Neural progenitor cell (in vitro differentiated cells): Measurements from ENCODE around the gene RAB25. TPM values are rescaled to one million over a fixed set of nuclear protein-coding genes. Genes with fewer than 3 reads are reported as not detected.

ENCODE experiments used
- DNase-seq: peaks from one replicate; pipeline ENCODE4 v3.0.0-alpha.2; 2016; ENCODE audit warnings: low spot score
- H2AFZ ChIP-seq: fragments of 200-600 bp; sonication (generic); replicated peaks from 2 replicates; pipeline ENCODE4 v1.6.1; 2016; ENCODE audit warnings: antibody characterized with exemption
- H3F3A ChIP-seq: fragments of 200-600 bp; sonication (generic); 2 replicates; pipeline ENCODE4 v1.6.1; 2016; ENCODE audit warnings: antibody characterized with exemption, low read depth
- H3K27ac ChIP-seq: fragments of 200-600 bp; sonication (generic); 2 replicates; pipeline ENCODE4 v1.5.1; 2016; ENCODE audit warnings: mild to moderate bottlenecking
- H3K27me3 ChIP-seq: fragments of 200-600 bp; sonication (generic); 2 replicates; pipeline ENCODE4 v1.6.1; 2016; ENCODE audit warnings: mild to moderate bottlenecking, moderate library complexity
- H3K36me3 ChIP-seq: fragments of 200-600 bp; sonication (generic); 2 replicates; pipeline ENCODE4 v1.5.1; 2016
- H3K4me1 ChIP-seq: fragments of 200-600 bp; sonication (generic); 2 replicates; pipeline ENCODE4 v1.6.1; 2016; ENCODE audit warnings: mixed run types
- H3K4me2 ChIP-seq: fragments of 200-600 bp; sonication (generic); 2 replicates; pipeline ENCODE4 v1.6.1; 2016
- H3K4me3 ChIP-seq: fragments of 200-600 bp; sonication (generic); 2 replicates; pipeline ENCODE4 v1.5.1; 2016
- H3K79me2 ChIP-seq: fragments of 200-600 bp; sonication (generic); 2 replicates; pipeline ENCODE4 v1.6.1; 2016; ENCODE audit warnings: low read depth
- H3K9ac ChIP-seq: fragments of 200-600 bp; sonication (generic); 2 replicates; pipeline ENCODE4 v1.6.1; 2016
- H3K9me3 ChIP-seq: fragments of 200-600 bp; sonication (generic); 2 replicates; pipeline ENCODE4 v1.5.1; 2016; ENCODE audit warnings: low read depth
- H4K20me1 ChIP-seq: fragments of 200-600 bp; sonication (generic); 2 replicates; pipeline ENCODE4 v1.6.1; 2016; ENCODE audit warnings: low read depth
- H3K27ac Mint-ChIP-seq: 3 replicates; pipeline ENCODE4 v1.8.0; 2021; ENCODE audit warnings: mixed read lengths
- H3K27me3 Mint-ChIP-seq: 2 replicates; pipeline ENCODE4 v1.8.0; 2022; ENCODE audit warnings: low read depth, mild to moderate bottlenecking, inconsistent platforms, moderate library complexity, mixed read lengths; ENCODE audit not compliant: insufficient read depth
- H3K36me3 Mint-ChIP-seq: 3 replicates; pipeline ENCODE4 v1.8.0; 2021; ENCODE audit warnings: mixed read lengths
- H3K4me1 Mint-ChIP-seq: 3 replicates; pipeline ENCODE4 v1.8.0; 2021; ENCODE audit warnings: mixed read lengths
- H3K4me3 Mint-ChIP-seq: 3 replicates; pipeline ENCODE4 v1.8.0; 2021; ENCODE audit warnings: mild to moderate bottlenecking, moderate library complexity, mixed read lengths
- H3K9me3 Mint-ChIP-seq: 3 replicates; pipeline ENCODE4 v1.8.0; 2020; ENCODE audit warnings: mixed read lengths
- CTCF ChIP-seq: fragments of 200-600 bp; sonication (generic); IDR thresholded peaks from 2 replicates; pipeline ENCODE4 v1.5.1; 2017; ENCODE audit warnings: antibody characterized with exemption, mild to moderate bottlenecking
- EZH2 ChIP-seq: fragments of 200-600 bp; sonication (generic); IDR thresholded peaks from 2 replicates; pipeline ENCODE4 v1.6.1; 2017; ENCODE audit warnings: antibody characterized with exemption, mild to moderate bottlenecking, moderate library complexity
- EZH2phosphoT487 ChIP-seq: fragments of 200-600 bp; sonication (generic); IDR thresholded peaks from 2 replicates; pipeline ENCODE4 v1.6.1; 2017; ENCODE audit warnings: antibody characterized with exemption
- total RNA-seq: library from RNA; depleted of rRNA; stranded (reverse); fragments of >200 nt; gene quantifications from 2 replicates; pipeline ENCODE4 v1.2.3, GENCODE V29; 2015; ENCODE audit warnings: low replicate concordance

RAB25 gene
- total RNA-seq, 1 donor from 2014 or later = 2.4 TPM

GRCh38 chr1:156095906-156096508, 35.0 kb downstream of the RAB25 start:
- Mint-ChIP-seq H3K4me3 (no peak overlapping the region), H3K9me3 (no peaks in the 10 kb centered on the region), H3K4me1 (peaks cover 35% of the 10 kb centered on the region), H3K27ac (no peak overlapping the region), H3K36me3 (peaks cover 43% of the 10 kb centered on the region), H3K27me3 (peaks cover 9% of the 10 kb centered on the region)
- peaks cover 6% of the 10 kb centered on the region for H3K36me3 ChIP-seq
- H3K27ac ChIP-seq = peak overlapping the region; percentile 67
- H3K9me3 ChIP-seq = no peaks in the 10 kb centered on the region
- peaks cover 15% of the 10 kb centered on the region for H3K4me1 ChIP-seq
- no peak overlapping the region for H3K4me3 ChIP-seq
- DNase-seq = no peak
- no peak overlapping the region for H3K4me2 ChIP-seq
- H3F3A ChIP-seq = peaks cover 44% of the 10 kb centered on the region
- peaks cover 85% of the 10 kb centered on the region for H3K79me2 ChIP-seq
- H4K20me1 ChIP-seq = peaks cover 100% of the 10 kb centered on the region
- H3K9ac ChIP-seq = no peak overlapping the region
- no peaks in the 10 kb centered on the region for H3K27me3 ChIP-seq
- no peak for TF ChIP-seq EZH2
- no peak for TF ChIP-seq EZH2phosphoT487
- no peak for TF ChIP-seq CTCF
- no peak overlapping the region for H2AFZ ChIP-seq

GRCh38 chr1:156096640-156097391, 35.9 kb downstream of the RAB25 start:
- no peak overlapping the region for H3K4me3 Mint-ChIP-seq
- peaks cover 41% of the 10 kb centered on the region for H3K4me1 Mint-ChIP-seq
- peaks cover 83% of the 10 kb centered on the region for H3K79me2 ChIP-seq
- H3K4me2 ChIP-seq = no peak overlapping the region
- DNase-seq = peak; percentile 84
- no peaks in the 10 kb centered on the region for H3K27me3 ChIP-seq
- H3K9ac ChIP-seq = no peak overlapping the region
- H2AFZ ChIP-seq = no peak overlapping the region
- H3K27ac Mint-ChIP-seq = peak overlapping the region; percentile 31
- H3K27me3 Mint-ChIP-seq = peaks cover 9% of the 10 kb centered on the region
- peaks cover 43% of the 10 kb centered on the region for H3K36me3 Mint-ChIP-seq
- H3K9me3 Mint-ChIP-seq = no peaks in the 10 kb centered on the region
- peak; percentile 90 for TF ChIP-seq CTCF
- no peak for TF ChIP-seq EZH2
- no peak for TF ChIP-seq EZH2phosphoT487
- H3K36me3 ChIP-seq = peaks cover 3% of the 10 kb centered on the region
- peaks cover 100% of the 10 kb centered on the region for H4K20me1 ChIP-seq
- no peak overlapping the region for H3K4me3 ChIP-seq
- no peak overlapping the region for H3K27ac ChIP-seq
- H3K4me1 ChIP-seq = peaks cover 15% of the 10 kb centered on the region
- H3F3A ChIP-seq = peaks cover 44% of the 10 kb centered on the region
- H3K9me3 ChIP-seq = no peaks in the 10 kb centered on the region

GRCh38 chr1:156097499-156098178, 36.7 kb downstream of the RAB25 start:
- Histone ChIP-seq H3K4me1 (peaks cover 17% of the 10 kb centered on the region), H3F3A (peaks cover 44% of the 10 kb centered on the region), H3K27me3 (no peaks in the 10 kb centered on the region), H4K20me1 (peaks cover 100% of the 10 kb centered on the region), H3K9ac (no peak overlapping the region), H3K27ac (no peak overlapping the region), H2AFZ (no peak overlapping the region), H3K9me3 (no peaks in the 10 kb centered on the region), H3K79me2 (peaks cover 83% of the 10 kb centered on the region), H3K4me2 (no peak overlapping the region), H3K4me3 (no peak overlapping the region), H3K36me3 (no peaks in the 10 kb centered on the region)
- Mint-ChIP-seq H3K4me1 (peaks cover 43% of the 10 kb centered on the region), H3K4me3 (no peak overlapping the region), H3K27me3 (peaks cover 9% of the 10 kb centered on the region), H3K27ac (no peak overlapping the region), H3K36me3 (peaks cover 41% of the 10 kb centered on the region), H3K9me3 (no peaks in the 10 kb centered on the region)
- no peak for DNase-seq
- TF ChIP-seq EZH2 (no peak), EZH2phosphoT487 (no peak), CTCF (no peak)
